NK-92 (cell line): ENCODE results near the gene RNF167.

Source experiments
- DNase-seq: peaks from one replicate; lab custom pipeline; 2025; ENCODE audit not compliant: unreplicated experiment; lab: John Stamatoyannopoulos, UW

The RNF167 gene

DNA sequence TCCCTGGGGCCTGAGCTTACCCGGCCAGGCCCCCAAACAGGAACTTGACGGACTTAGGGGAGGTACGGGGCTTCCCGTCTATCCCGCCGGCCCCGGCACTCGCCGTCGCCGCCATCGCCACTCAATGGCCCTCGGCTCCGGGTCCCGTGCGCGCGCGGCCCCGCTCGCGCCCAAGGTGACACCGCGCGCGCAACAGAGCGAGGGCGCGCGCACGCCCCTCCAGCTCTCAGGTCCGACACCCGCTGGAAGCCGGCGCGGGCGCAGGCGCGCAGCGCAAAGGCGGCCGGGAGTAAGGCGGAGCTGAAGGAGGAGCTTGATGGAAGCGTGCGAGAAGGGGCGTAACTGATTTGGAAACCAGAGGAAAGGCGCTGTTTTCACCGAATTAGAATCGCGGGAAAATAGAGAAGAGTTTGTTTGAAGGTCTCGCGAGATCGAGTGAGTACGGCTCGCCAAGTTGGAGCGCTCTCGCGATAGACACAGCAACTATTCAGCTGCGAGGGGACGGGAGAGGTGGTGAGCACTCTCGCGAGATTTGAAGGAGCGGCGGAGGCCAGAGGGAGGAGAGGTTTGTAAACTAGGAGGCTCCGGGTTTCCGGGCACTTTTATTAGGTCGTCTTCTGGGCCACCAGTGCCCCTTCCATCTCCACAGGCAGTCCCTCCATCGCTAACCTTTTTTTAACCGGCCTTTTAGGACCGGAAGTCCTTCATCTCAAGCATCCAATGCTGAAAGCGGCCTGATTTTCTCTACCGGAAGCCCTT, at the start of gene RNF167, which contains the start of gene SLC25A11:
Gene RNF167, plus strand, starts transcription at position 473 of the 759 bp plus-strand sequence. CDS start 642 bp downstream, outside the sequence.
Gene SLC25A11, minus strand, starts transcription at position 251 of the 759 bp plus-strand sequence. Its CDS starts 136 bp downstream, at position 115.
- peak; percentile 76 for DNase-seq

GRCh38 chr17:4891411-4892410, 48.4 kb upstream of the RNF167 start:
- no peak for DNase-seq

- no peak for DNase-seq
Observed at GRCh38 chr17:4892499-4893221, 47.4 kb upstream of the RNF167 start.

- no peak for DNase-seq
Observed at GRCh38 chr17:4893272-4893671, 46.8 kb upstream of the RNF167 start.

- no peak for DNase-seq
Observed at GRCh38 chr17:4893721-4894560, 46.1 kb upstream of the RNF167 start.

DNA sequence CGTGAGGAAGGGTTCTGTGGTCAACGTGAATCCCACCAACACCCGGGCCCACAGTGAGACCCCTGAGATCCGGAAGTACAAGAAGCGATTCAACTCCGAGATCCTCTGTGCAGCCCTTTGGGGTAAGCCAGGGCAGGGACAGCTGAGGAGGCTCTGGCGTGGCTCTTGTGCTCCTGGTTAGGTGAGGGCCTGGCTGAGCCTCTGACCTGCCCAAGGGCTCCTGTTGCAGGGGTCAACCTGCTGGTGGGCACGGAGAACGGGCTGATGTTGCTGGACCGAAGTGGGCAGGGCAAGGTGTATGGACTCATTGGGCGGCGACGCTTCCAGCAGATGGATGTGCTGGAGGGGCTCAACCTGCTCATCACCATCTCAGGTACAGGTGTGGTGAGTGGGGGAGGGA, 44.9 kb upstream of the RNF167 start:
- no peak for DNase-seq

DNA sequence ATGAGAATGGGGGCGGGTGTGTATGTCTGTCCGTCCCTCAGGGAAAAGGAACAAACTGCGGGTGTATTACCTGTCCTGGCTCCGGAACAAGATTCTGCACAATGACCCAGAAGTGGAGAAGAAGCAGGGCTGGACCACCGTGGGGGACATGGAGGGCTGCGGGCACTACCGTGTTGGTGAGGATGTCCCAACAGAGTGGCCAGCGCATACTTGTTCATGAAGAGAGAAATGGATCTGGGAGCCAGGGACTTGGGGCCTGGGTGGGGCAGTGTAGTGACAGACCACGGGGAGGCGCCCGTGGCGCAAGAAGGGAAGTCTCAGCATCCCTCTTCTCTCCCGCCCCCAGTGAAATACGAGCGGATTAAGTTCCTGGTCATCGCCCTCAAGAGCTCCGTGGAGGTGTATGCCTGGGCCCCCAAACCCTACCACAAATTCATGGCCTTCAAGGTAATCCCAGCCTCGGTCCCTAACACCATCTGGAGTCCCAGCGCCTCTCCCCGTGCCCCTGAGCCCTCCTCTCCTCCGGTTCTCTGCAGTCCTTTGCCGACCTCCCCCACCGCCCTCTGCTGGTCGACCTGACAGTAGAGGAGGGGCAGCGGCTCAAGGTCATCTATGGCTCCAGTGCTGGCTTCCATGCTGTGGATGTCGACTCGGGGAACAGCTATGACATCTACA, 44.3 kb upstream of the RNF167 start:
- no peak for DNase-seq

GRCh38 chr17:4896332-4897197, 43.5 kb upstream of the RNF167 start:
- DNase-seq, result no peak

DNA sequence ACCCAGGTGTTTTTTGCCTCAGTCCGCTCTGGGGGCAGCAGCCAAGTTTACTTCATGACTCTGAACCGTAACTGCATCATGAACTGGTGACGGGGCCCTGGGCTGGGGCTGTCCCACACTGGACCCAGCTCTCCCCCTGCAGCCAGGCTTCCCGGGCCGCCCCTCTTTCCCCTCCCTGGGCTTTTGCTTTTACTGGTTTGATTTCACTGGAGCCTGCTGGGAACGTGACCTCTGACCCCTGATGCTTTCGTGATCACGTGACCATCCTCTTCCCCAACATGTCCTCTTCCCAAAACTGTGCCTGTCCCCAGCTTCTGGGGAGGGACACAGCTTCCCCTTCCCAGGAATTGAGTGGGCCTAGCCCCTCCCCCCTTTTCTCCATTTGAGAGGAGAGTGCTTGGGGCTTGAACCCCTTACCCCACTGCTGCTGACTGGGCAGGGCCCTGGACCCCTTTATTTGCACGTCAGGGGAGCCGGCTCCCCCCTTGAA, 42.8 kb upstream of the RNF167 start:
- DNase-seq, result no peak

GRCh38 chr17:4897785-4898184, 42.3 kb upstream of the RNF167 start:
- no peak for DNase-seq

DNA sequence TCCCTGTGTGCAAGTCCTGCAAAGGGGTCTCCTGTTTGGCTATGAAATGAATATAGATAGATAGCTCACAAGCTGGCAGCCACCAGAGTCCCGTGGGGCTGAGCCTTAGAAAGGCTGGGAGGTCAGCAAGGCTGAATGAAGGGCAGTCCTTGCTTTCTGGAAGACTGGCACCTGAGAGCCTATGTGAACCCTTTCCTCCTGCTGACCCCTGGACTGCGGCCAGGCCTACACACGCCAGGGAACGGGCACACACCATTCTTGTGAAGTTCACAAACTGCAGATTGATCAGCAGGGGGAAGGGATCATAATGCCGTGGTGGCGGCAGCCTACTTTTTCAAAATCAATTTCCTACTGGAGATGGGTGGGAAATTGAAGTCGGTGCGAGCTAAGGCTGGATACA, 41.7 kb upstream of the RNF167 start:
- no peak for DNase-seq

DNA sequence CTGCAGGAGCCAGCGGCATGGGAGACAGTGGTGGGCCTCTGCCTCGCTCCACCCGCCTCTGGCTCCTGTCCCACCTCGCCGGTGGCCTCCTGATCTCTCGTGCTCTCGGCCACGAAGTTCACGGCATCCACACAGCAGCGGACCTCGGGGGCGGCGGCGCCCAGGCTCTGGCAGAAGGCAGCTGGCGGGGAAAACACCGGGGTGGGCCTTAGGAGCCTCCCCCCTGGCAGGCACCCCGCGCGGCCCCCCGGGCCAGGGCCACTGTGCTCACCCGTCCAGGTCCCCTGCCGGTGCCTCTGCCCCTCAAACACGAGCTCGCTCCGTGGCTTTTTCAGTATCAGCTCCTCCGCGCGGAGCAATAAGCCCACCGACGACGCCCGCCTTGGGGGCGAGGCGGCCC, 41.1 kb upstream of the RNF167 start:
- DNase-seq, result no peak

- peak; percentile 79 for DNase-seq
Observed at GRCh38 chr17:4899341-4900230, 40.5 kb upstream of the RNF167 start, which contains the start of gene C17orf107. Gene C17orf107 (plus strand): TSS chr17:4899536. CDS start chr17:4899763, 227 bp downstream.

DNA sequence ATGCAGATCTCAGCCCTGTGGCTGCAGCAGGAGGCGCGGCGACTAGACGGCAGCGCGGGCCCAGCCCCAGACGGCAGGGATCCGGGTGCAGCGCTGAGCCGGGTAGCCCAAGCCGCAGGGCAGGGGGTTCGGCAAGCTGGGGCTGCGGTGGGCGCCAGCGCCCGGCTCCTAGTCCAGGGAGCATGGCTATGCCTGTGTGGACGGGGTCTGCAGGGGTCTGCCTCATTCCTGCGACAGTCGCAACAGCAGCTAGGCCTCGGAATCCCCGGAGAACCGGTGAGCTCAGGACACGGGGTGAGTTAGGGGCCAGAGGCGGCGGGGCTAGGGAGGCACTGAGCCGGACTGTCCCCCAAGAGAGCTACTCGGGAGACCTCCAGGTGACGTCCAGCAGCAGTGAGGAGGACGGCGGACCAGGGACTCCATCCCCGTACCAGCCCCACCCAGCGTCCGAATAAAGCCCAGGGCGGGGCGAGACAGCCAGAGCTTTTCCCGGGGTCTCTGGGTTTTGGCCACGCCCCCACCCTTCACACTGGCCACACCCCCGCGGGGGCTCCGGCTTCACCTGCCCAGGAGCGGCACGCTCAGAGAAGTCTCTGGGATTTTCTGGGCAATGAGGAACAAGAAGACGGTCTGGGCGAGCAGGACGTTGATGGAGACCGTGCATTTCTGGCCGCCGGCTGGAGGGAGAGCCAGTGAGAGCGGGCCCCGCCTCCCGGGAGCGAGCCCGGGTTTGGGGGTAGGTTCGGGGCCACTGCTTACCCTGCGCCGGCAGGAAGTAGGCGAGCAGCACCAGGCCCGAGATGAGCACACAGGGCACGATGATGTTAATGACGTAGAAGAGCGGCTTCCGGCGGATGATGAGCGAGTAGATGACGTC, 39.6 kb upstream of the RNF167 start:
- DNase-seq, result no peak

GRCh38 chr17:4901108-4901647, 38.9 kb upstream of the RNF167 start:
- no peak for DNase-seq
